Esophagus squamous epithelium (tissue), 5 donors: Measurements from ENCODE around the gene DNASE2. TPM values are rescaled to one million over a fixed set of nuclear protein-coding genes. Genes with fewer than 3 reads are reported as not detected.
A peak's percentile ranks its signal among the peaks of the same experiment; 100 is the strongest.

Source experiments
- DNase-seq: peaks from one replicate; lab custom pipeline; 2025; lab: John Stamatoyannopoulos, UW
- H3K27ac ChIP-seq, 4 donors: fragments of 200-600 bp; sonication (generic); one replicate each; pipeline ENCODE4 v1.5.1; 2016 to 2019; ENCODE audit warnings: mild to moderate bottlenecking in 1 of 4
- H3K27me3 ChIP-seq, 4 donors: fragments of 200-600 bp; sonication (generic); 1 replicate in 3 of 4; 2 replicates in 1 of 4; pipeline versions ENCODE4 v1.5.1 to v1.6.0; 2017 to 2021; ENCODE audit warnings: antibody characterized with exemption in 1 of 4
- H3K36me3 ChIP-seq, 3 donors: fragments of 200-600 bp; sonication (generic); one replicate each; pipeline ENCODE4 v1.5.1; 2016 to 2019
- H3K4me1 ChIP-seq, 3 donors: fragments of 200-600 bp; sonication (generic); one replicate each; pipeline ENCODE4 v1.5.1; 2017 to 2019
- H3K4me3 ChIP-seq, 4 donors: fragments of 200-600 bp; sonication (generic); 1 replicate in 3 of 4; 2 replicates in 1 of 4; pipeline ENCODE4 v1.5.1; 2016 to 2019; ENCODE audit warnings: mild to moderate bottlenecking in 2 of 4, moderate library complexity in 1 of 4
- H3K9me3 ChIP-seq, 3 donors: fragments of 200-600 bp; sonication (generic); one replicate each; pipeline ENCODE4 v1.5.1; 2016 to 2019
- POLR2A ChIP-seq, 4 donors: fragments of 450-650 bp; IDR thresholded peaks; one replicate each; pipeline ENCODE4 v1.6.1; 2017; ENCODE audit warnings: antibody characterized with exemption in 4 of 4, mild to moderate bottlenecking in 4 of 4, moderate library complexity in 3 of 4
- WGBS, 2 donors: methylation state at CpG; one replicate each; pipeline ENCODE4 v1.1.5; 2018; 5-methylcytosine and 5-hydroxymethylcytosine counted together
- intact Hi-C: fragments of 100-400 bp; cut with DNase I; formaldehyde crosslinking; loops from one replicate; pipeline ENCODE4 v1.15.0; 2022
- total RNA-seq, 4 donors: library from RNA; depleted of rRNA; stranded (reverse); fragments of >200 nt; gene quantifications; one replicate each; pipeline ENCODE4 v1.1.0, GENCODE V29; 2016
- TF ChIP-seq, protein P1 (sequence below), 6 experiments: fragments of 450-650 bp in 4 of 6; fragments of 200-600 bp in 2 of 6; sonication (generic) in 2 of 6; IDR thresholded peaks; one replicate each; pipeline ENCODE4 v1.5.1; 2016 to 2019; ENCODE audit warnings: antibody characterized with exemption in 6 of 6, mild to moderate bottlenecking in 4 of 6, moderate library complexity in 4 of 6
- donor health status: DM: yes; HTN: yes; CAD: no.

DNASE2 gene
- total RNA-seq, 4 donors from 2014 or later, result 12.3 to 27.9 (median 20.4) TPM

DNA sequence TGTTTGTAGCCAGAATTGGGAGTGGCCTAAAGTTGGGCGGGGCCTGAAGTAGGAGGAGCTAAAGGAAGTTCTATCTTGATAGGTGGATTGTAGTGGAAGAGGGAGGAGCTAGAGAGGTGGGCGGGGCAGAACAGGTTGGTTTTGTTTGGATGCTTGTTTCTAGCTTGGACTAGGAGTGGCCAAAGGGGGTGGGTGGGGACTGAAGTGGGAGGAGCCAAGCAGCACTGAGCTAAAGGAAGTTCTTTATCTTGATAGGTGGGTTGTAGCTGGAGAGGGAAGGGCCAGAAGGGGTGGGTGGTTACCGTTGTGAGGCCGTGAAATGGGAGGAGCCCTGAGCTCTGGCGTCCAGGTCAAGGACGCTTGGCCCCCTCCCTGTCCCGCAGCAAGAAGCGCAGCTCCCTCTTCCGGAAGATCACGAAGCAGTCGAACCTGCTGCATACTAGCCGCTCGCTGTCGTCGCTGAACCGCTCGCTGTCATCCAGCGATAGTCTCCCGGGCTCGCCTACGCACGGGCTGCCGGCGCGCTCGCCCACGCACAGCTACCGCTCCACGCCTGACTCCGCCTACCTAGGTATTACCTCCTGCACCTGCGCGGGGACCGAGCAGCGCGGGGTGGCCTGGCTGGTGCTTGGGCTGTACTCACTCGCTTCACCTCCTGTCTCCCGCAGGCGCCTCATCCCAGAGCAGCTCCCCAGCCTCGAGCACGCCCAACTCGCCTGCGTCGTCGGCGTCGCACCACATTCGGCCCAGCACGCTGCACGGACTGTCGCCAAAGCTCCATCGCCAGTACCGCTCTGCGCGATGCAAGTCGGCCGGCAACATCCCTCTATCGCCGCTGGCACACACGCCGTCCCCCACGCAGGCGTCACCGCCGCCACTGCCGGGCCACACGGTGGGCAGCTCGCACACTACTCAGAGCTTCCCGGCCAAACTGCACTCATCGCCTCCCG is 8.0 kb downstream of the DNASE2 start:
- Histone ChIP-seq H3K36me3 (peaks cover 13 to 46% (median 15%) of the 10 kb centered on the region in 3 donors), H3K4me3 (peak overlapping the region in 3 of 4 donors; percentile 23 to 49 (median 30)), H3K4me1 (peaks cover 0 to 8% (median 6%) of the 10 kb centered on the region in 3 donors), H3K9me3 (no peaks in the 10 kb centered on the region), H3K27ac (peak overlapping the region in 2 of 4 donors; percentile 9 to 39), H3K27me3 (no peaks in the 10 kb centered on the region)
- no peak for DNase-seq
- intact Hi-C loops, result no loop called here
- whole genome bisulfite sequencing, 2 donors, result 64 to 71% methylated on average over 20 to 37 of the region's 70 CpGs
- TF ChIP-seq, protein P1, sequence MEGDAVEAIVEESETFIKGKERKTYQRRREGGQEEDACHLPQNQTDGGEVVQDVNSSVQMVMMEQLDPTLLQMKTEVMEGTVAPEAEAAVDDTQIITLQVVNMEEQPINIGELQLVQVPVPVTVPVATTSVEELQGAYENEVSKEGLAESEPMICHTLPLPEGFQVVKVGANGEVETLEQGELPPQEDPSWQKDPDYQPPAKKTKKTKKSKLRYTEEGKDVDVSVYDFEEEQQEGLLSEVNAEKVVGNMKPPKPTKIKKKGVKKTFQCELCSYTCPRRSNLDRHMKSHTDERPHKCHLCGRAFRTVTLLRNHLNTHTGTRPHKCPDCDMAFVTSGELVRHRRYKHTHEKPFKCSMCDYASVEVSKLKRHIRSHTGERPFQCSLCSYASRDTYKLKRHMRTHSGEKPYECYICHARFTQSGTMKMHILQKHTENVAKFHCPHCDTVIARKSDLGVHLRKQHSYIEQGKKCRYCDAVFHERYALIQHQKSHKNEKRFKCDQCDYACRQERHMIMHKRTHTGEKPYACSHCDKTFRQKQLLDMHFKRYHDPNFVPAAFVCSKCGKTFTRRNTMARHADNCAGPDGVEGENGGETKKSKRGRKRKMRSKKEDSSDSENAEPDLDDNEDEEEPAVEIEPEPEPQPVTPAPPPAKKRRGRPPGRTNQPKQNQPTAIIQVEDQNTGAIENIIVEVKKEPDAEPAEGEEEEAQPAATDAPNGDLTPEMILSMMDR (IDR thresholded peaks at IDR 0.05), result no peak
- no peak for TF ChIP-seq POLR2A (IDR thresholded peaks at IDR 0.05)

DNA sequence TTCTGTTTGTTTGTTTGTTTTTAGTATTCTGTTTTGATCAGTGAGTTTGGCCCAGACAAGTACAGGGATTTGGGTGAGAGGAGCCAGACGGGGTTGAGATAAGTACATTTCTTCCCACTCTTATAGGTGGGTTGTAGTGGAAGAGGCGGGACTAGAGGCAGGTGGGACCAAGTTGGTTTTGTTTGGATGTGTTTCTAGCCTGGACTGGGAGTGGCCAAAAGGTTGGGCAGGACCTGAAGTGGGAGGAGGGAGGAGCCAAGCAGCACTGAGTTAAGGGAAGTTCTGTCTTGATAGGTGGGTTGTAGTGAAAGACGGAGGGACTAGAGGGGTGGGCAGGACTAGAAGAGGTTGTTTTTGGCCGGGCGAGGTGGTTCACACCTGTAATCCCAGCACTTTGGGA is 9.0 kb downstream of the DNASE2 start:
- DNase-seq, result no peak
- H3K4me3 ChIP-seq, result no peak overlapping the region
- no peak for TF ChIP-seq POLR2A (IDR thresholded peaks at IDR 0.05)
- WGBS, 2 donors, result 81 to 90% methylated on average over 5 of the region's 5 CpGs
- H3K27me3 ChIP-seq, result peaks cover 0 to 5% (median 0%) of the 10 kb centered on the region in 4 donors
- H3K36me3 ChIP-seq, result peaks cover 6 to 36% (median 7%) of the 10 kb centered on the region in 3 donors
- H3K9me3 ChIP-seq, result no peaks in the 10 kb centered on the region
- peaks cover 6 to 17% (median 11%) of the 10 kb centered on the region in 3 donors for H3K4me1 ChIP-seq
- H3K27ac ChIP-seq, result no peak overlapping the region
- intact Hi-C loops, result no loop called here

DNA sequence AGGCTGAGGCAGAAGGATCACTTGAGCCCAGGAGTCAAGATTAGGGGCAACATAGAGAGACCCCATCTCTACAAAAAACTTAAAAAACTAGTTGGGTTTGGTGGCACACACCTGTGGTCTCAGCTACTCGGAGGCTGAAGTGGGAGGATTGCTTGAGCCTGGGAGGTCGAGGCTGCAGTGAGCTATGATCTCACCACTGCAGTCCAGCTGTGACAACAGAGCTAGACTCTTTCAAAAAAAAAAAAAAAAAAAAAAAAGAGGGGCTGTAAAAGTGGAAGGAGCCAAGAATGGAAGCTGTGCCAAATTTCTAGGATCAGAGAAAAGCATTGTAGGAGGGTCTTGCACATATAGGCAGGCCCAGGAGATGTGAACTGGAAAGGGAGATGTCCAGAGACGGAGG is 9.6 kb downstream of the DNASE2 start:
- H3K36me3 ChIP-seq, result peaks cover under 1 to 30% (median 2%) of the 10 kb centered on the region in 3 donors
- H3K4me1 ChIP-seq, result peaks cover 7 to 23% (median 17%) of the 10 kb centered on the region in 3 donors
- intact Hi-C loops, result no loop called here
- WGBS, 2 donors, result 71 to 78% methylated on average over 2 to 3 of the region's 3 CpGs
- H3K9me3 ChIP-seq, result no peaks in the 10 kb centered on the region
- no peak overlapping the region for H3K4me3 ChIP-seq
- TF ChIP-seq, protein P1 (IDR thresholded peaks at IDR 0.05), result no peak
- no peak for TF ChIP-seq POLR2A (IDR thresholded peaks at IDR 0.05)
- H3K27ac ChIP-seq, result no peak overlapping the region
- peaks cover 0 to 6% (median 0%) of the 10 kb centered on the region in 4 donors for H3K27me3 ChIP-seq
- DNase-seq, result no peak

DNA sequence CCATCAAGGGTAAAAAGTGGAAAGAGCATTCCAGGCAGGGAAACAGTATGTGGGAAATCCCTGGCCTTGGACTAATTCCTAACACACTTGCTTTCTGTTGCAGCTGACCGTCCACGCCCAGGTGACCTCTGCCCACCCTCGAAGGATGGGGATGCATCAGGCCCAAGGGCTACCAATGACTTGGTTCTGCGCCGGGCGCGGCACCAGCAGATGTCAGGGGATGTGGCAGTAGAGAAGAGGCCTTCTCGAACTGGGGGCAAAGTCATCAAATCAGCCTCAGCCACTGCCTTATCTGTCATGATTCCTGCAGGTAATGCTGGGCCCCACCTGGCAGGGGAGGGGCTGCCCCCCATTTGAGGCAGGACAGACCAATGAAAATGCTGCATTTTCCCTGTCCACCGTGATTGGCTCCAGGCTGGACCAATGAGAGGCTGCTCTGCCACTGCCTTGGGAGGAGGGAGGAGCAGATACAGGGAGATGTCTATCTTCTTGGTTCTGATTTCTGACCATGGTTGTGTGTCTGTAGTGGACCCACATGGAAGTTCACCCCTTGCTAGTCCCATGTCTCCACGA is 12.6 kb downstream of the DNASE2 start:
- H3K27me3 ChIP-seq, result peaks cover 0 to 6% (median 0%) of the 10 kb centered on the region in 4 donors
- H3K27ac ChIP-seq, result no peak overlapping the region
- 92 to 98% methylated on average over 7 of the region's 10 CpGs for WGBS, 2 donors
- H3K36me3 ChIP-seq, result no peaks in the 10 kb centered on the region
- DNase-seq, result no peak
- H3K4me3 ChIP-seq, result no peak overlapping the region
- TF ChIP-seq, protein P1 (IDR thresholded peaks at IDR 0.05), result no peak
- TF ChIP-seq POLR2A (IDR thresholded peaks at IDR 0.05), result no peak
- no peaks in the 10 kb centered on the region for H3K9me3 ChIP-seq
- H3K4me1 ChIP-seq, result peaks cover 7 to 19% (median 12%) of the 10 kb centered on the region in 3 donors
- intact Hi-C loops, result no loop called here

DNA sequence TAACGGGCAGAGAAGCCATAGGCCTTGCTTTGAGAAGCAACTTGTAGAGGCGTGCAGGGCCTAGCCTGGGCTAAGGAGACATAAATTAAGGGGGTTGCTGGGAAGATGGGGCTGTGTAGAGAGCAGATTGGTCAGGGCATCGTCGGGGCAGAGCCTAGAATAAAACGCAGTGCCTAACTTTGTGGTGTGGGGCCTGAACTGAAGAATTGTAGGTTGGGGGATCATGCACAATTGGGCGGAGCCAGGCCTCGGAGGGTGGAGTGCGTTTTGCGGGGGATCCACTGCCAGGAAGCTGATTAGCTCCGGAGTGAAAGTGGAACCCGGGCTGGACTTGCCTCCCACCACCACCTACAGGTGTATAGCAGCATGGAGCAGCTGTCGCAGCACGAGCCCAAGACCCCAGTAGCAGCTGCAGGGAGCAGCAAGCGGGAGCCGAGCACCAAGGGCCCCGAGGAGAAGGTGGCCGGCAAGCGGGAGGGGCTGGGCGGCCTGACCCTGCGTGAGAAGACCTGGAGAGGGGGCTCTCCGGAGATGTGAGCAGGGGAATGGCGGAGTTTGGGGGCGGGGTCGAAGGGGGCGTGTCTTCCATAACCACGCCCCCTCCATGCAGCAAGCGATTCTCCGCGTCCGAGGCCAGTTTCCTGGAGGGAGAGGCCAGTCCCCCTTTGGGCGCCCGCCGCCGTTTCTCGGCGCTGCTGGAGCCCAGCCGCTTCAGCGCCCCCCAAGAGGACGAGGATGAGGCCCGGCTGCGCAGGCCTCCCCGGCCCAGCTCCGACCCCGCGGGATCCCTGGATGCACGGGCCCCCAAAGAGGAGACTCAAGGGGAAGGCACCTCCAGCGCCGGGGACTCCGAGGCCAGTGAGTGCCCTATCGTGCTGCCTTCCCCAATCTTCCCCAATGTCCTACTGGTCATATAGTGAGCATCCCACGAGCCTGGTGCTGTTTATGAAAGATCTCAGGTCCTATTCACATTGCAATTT is 13.8 kb downstream of the DNASE2 start:
- Histone ChIP-seq H3K4me3 (peak overlapping the region; percentile 21 to 63 (median 43)), H3K27me3 (peaks cover 0 to 6% (median 0%) of the 10 kb centered on the region in 4 donors), H3K36me3 (no peaks in the 10 kb centered on the region), H3K9me3 (no peaks in the 10 kb centered on the region), H3K4me1 (peaks cover 7 to 15% (median 11%) of the 10 kb centered on the region in 3 donors), H3K27ac (no peak overlapping the region)
- intact Hi-C loops, result no loop called here
- no peak for DNase-seq
- 9 to 18% methylated on average over 27 of the region's 51 CpGs for WGBS, 2 donors
- TF ChIP-seq, protein P1 (IDR thresholded peaks at IDR 0.05), result no peak
- no peak for TF ChIP-seq POLR2A (IDR thresholded peaks at IDR 0.05)
